HG03280 (cell line): ENCODE measurements around the gene DNAH11.

Experiments
- ATAC-seq: cut with Tn5 transposase; IDR thresholded peaks from one replicate; pipeline ENCODE4 v1.9.1; 2021; ENCODE audit warnings: mild to moderate bottlenecking, moderate library complexity; ENCODE audit not compliant: unreplicated experiment

DNAH11 gene

GRCh38 chr7:21550076-21550475 is 7.2 kb downstream of the DNAH11 start:
- no peak for ATAC-seq

- no peak for ATAC-seq
Observed at GRCh38 chr7:21550821-21551531, 8.1 kb downstream of the DNAH11 start.

GRCh38 chr7:21562385-21562784 is 19.5 kb downstream of the DNAH11 start:
- no peak for ATAC-seq

GRCh38 chr7:21565614-21566013 is 22.8 kb downstream of the DNAH11 start:
- no peak for ATAC-seq

GRCh38 chr7:21566094-21566493 is 23.3 kb downstream of the DNAH11 start:
- no peak for ATAC-seq

- no peak for ATAC-seq
Observed at GRCh38 chr7:21568762-21569161, 25.9 kb downstream of the DNAH11 start.

GRCh38 chr7:21572331-21573313 is 29.8 kb downstream of the DNAH11 start:
- no peak for ATAC-seq

- ATAC-seq = no peak
Observed at GRCh38 chr7:21579341-21580072, 36.7 kb downstream of the DNAH11 start.

GRCh38 chr7:21580073-21580521 is 37.3 kb downstream of the DNAH11 start:
- no peak for ATAC-seq

GRCh38 chr7:21585070-21585724 is 42.4 kb downstream of the DNAH11 start:
- no peak for ATAC-seq

GRCh38 chr7:21587139-21587784 is 44.4 kb downstream of the DNAH11 start:
- no peak for ATAC-seq

- ATAC-seq = no peak
Observed at GRCh38 chr7:21596801-21597200, 54.0 kb downstream of the DNAH11 start.

GRCh38 chr7:21603462-21603861 is 60.6 kb downstream of the DNAH11 start:
- no peak for ATAC-seq

- peak; percentile 43 for ATAC-seq
Observed at GRCh38 chr7:21603972-21604749, 61.3 kb downstream of the DNAH11 start.

GRCh38 chr7:21605008-21605585 is 62.3 kb downstream of the DNAH11 start:
- no peak for ATAC-seq

GRCh38 chr7:21608465-21608864 is 65.6 kb downstream of the DNAH11 start:
- no peak for ATAC-seq

- ATAC-seq = no peak
Observed at GRCh38 chr7:21611129-21611528, 68.3 kb downstream of the DNAH11 start.

- ATAC-seq = no peak
Observed at GRCh38 chr7:21616091-21616490, 73.3 kb downstream of the DNAH11 start.
